Effector memory CD4-positive, alpha-beta T cell (primary cell): Measurements from ENCODE around the gene LCN12.

Experiments used
- DNase-seq, 3 donors: peaks; one replicate each; pipeline ENCODE4 v3.0.0-alpha.2; 2020
- H3K27ac ChIP-seq: 2 replicates; pipeline ENCODE4 v1.7.0; 2013; ENCODE audit warnings: mild to moderate bottlenecking, low read length, moderate library complexity; ENCODE audit not compliant: insufficient read depth, poor library complexity, severe bottlenecking
- H3K27me3 ChIP-seq: replicated peaks from 2 replicates; pipeline ENCODE4 v1.7.0; 2013; ENCODE audit warnings: mild to moderate bottlenecking, low read length; ENCODE audit not compliant: insufficient read depth, control insufficient read depth, poor library complexity, severe bottlenecking
- H3K36me3 ChIP-seq: 2 replicates; pipeline ENCODE4 v1.7.0; 2013; ENCODE audit warnings: mild to moderate bottlenecking, low read length, moderate library complexity; ENCODE audit not compliant: control insufficient read depth, insufficient read depth
- H3K4me1 ChIP-seq: 2 replicates; pipeline ENCODE4 v1.7.0; 2013; ENCODE audit warnings: low read length, mild to moderate bottlenecking; ENCODE audit not compliant: control insufficient read depth, insufficient read depth, poor library complexity, severe bottlenecking
- H3K4me3 ChIP-seq: 2 replicates; pipeline ENCODE4 v1.7.0; 2013; ENCODE audit warnings: low read length, low read depth, mild to moderate bottlenecking; ENCODE audit not compliant: insufficient read depth, poor library complexity, severe bottlenecking
- H3K9me3 ChIP-seq: 2 replicates; pipeline ENCODE4 v1.7.0; 2013; ENCODE audit warnings: mild to moderate bottlenecking, low read length, moderate library complexity; ENCODE audit not compliant: control insufficient read depth

The LCN12 gene

GRCh38 chr9:136973618-136974617, 21.8 kb downstream of the LCN12 start:
- Histone ChIP-seq H3K27ac (no peak overlapping the region), H3K27me3 (no peaks in the 10 kb centered on the region)

GRCh38 chr9:136974817-136975535, 22.9 kb downstream of the LCN12 start:
- Histone ChIP-seq H3K9me3 (no peaks in the 10 kb centered on the region), H3K4me1 (peaks cover 39% of the 10 kb centered on the region), H3K27me3 (no peaks in the 10 kb centered on the region), H3K36me3 (no peaks in the 10 kb centered on the region), H3K27ac (peak overlapping the region; percentile 37), H3K4me3 (peak overlapping the region; percentile 39)
- DNase-seq, result no peak

More at GRCh38 chr9:136973618-136974617, 21.8 kb downstream of the LCN12 start:
- no peak for DNase-seq
- no peak overlapping the region for H3K4me3 ChIP-seq
- no peaks in the 10 kb centered on the region for H3K36me3 ChIP-seq
- no peaks in the 10 kb centered on the region for H3K9me3 ChIP-seq
- H3K4me1 ChIP-seq, result peaks cover 39% of the 10 kb centered on the region

GRCh38 chr9:136975644-136976043, 23.6 kb downstream of the LCN12 start:
- H3K36me3 ChIP-seq, result no peaks in the 10 kb centered on the region
- no peaks in the 10 kb centered on the region for H3K9me3 ChIP-seq
- peak in 2 of 3 donors; percentile 15 to 23 for DNase-seq
- no peaks in the 10 kb centered on the region for H3K27me3 ChIP-seq
- H3K27ac ChIP-seq, result peak overlapping the region; percentile 37
- H3K4me1 ChIP-seq, result peaks cover 39% of the 10 kb centered on the region
- peak overlapping the region; percentile 39 for H3K4me3 ChIP-seq

DNA sequence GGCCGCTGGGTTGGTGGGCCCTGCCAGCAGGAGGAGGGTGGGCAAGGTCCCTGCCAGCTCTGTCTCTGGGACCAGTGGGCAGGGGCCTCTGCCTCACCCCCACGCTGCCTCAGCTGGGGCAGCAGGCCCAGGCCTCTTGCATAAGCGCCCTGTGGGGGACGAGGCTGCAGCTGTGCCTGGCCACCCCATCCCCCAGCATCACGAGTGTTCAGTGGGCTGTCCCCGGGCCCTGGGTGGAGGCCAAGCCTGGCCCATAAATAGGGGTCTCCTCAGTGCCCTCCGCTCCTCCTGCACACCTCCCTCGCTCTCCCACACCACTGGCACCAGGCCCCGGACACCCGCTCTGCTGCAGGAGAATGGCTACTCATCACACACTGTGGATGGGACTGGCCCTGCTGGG, 25.1 kb downstream of the LCN12 start, which contains the start of gene PTGDS:
TSS of gene PTGDS (plus strand) at position 282 of the 400 bp plus-strand sequence. CDS start at position 357, 75 bp downstream.
- DNase-seq, result no peak
- no peaks in the 10 kb centered on the region for H3K36me3 ChIP-seq
- no peak within 1 kb of the TSS for H3K27ac ChIP-seq
- no peaks in the 10 kb centered on the region for H3K27me3 ChIP-seq
- H3K4me3 ChIP-seq, result peak within 1 kb of the TSS; percentile 52
- peaks cover 39% of the 10 kb centered on the region for H3K4me1 ChIP-seq
- H3K9me3 ChIP-seq, result no peaks in the 10 kb centered on the region

GRCh38 chr9:136977649-136978072, 25.6 kb downstream of the LCN12 start:
- peaks cover 39% of the 10 kb centered on the region for H3K4me1 ChIP-seq
- H3K27me3 ChIP-seq, result no peaks in the 10 kb centered on the region
- H3K9me3 ChIP-seq, result no peaks in the 10 kb centered on the region
- H3K4me3 ChIP-seq, result peak overlapping the region; percentile 52
- no peak for DNase-seq
- H3K36me3 ChIP-seq, result no peaks in the 10 kb centered on the region
- H3K27ac ChIP-seq, result no peak overlapping the region

DNA sequence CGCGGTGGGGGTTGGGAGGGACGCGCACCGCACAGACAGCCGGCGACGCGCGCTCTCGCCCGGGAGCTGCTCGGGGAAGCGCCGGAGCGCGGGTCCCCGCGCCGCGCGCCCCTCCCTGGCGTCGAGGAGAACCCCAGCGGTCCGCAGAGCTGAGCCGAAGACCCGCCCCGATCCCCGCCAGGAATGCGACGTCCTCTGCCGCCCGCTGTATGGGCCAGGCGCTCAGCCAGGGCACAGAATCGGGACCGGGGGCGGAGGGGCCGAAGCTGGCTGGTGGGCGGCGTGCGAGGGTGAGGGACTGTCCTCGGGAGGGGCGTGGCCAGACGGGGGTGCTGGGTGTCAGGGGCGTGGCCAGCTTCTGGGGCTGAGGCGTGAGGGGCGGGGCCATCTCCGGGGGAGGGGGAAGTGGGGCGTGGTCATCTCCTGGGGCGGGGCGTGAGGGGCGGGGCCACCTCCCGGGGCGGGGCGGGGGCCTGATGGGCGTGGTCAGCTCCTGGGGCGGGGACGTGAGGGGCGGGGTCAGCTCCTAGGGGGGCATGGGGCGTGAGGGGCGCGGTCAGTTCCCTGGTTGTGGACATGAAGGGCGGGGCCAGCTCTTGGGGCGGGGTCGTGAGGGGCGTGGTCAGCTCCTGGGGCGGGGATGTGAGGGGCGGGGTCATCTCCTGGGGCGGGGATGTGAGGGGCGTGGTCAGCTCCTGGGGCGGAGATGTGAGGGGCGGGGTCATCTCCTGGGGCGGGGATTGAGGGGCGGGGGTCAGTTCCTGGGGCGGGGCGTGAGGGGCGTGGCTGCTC, 26.2 kb downstream of the LCN12 start:
- peaks cover 39% of the 10 kb centered on the region for H3K4me1 ChIP-seq
- DNase-seq, result peak; percentile 62 to 79 (median 76)
- no peaks in the 10 kb centered on the region for H3K27me3 ChIP-seq
- H3K9me3 ChIP-seq, result no peaks in the 10 kb centered on the region
- no peaks in the 10 kb centered on the region for H3K36me3 ChIP-seq
- H3K4me3 ChIP-seq, result peak overlapping the region; percentile 52
- H3K27ac ChIP-seq, result no peak overlapping the region

GRCh38 chr9:136978865-136979544, 26.9 kb downstream of the LCN12 start:
- no peak overlapping the region for H3K27ac ChIP-seq
- peaks cover under 1% of the 10 kb centered on the region for H3K27me3 ChIP-seq
- H3K4me1 ChIP-seq, result peaks cover 34% of the 10 kb centered on the region
- no peak for DNase-seq
- H3K36me3 ChIP-seq, result no peaks in the 10 kb centered on the region
- no peak overlapping the region for H3K4me3 ChIP-seq
- no peaks in the 10 kb centered on the region for H3K9me3 ChIP-seq

- DNase-seq, result no peak
- Histone ChIP-seq H3K27me3 (peaks cover 10% of the 10 kb centered on the region), H3K4me3 (no peak overlapping the region), H3K4me1 (peaks cover 25% of the 10 kb centered on the region), H3K36me3 (no peaks in the 10 kb centered on the region), H3K9me3 (no peaks in the 10 kb centered on the region), H3K27ac (no peak overlapping the region)
These were observed 27.9 kb downstream of the LCN12 start for GRCh38 chr9:136979769-136980587.
